Thyroid gland (tissue), 4 donors: ENCODE measurements around the gene UBA52.

Experiments
- CTCF ChIP-seq, 6 experiments: fragments of 200-600 bp in 3 of 6; fragments of 450-650 bp in 3 of 6; sonication (generic) in 3 of 6; IDR thresholded peaks; one replicate each; pipeline ENCODE4 v1.5.1; 2016 to 2019; ENCODE audit warnings: antibody characterized with exemption in 6 of 6, mild to moderate bottlenecking in 2 of 6, inconsistent platforms in 1 of 6, moderate library complexity in 1 of 6
- POLR2A ChIP-seq, 2 donors: fragments of 450-650 bp; IDR thresholded peaks; one replicate each; pipeline ENCODE4 v1.6.1; 2017; ENCODE audit warnings: antibody characterized with exemption in 2 of 2, mild to moderate bottlenecking in 2 of 2, moderate library complexity in 1 of 2

- TF ChIP-seq CTCF (IDR thresholded peaks at IDR 0.05) (no peak), POLR2A (IDR thresholded peaks at IDR 0.05) (no peak)
These were observed 34.1 kb downstream of the UBA52 start for GRCh38 chr19:18605546-18606280.
